K562 (cell line): Measurements from ENCODE around the gene NAA10. TPM values are rescaled to one million over a fixed set of nuclear protein-coding genes. Genes with fewer than 3 reads are reported as not detected.

Experiments
- C11orf30 ChIP-seq: fragments of 450-650 bp; IDR thresholded peaks from 2 replicates; pipeline ENCODE4 v1.6.1; 2016; ENCODE audit warnings: low read depth, mild to moderate bottlenecking
- CCNT2 ChIP-seq: IDR thresholded peaks from 2 replicates; pipeline ENCODE4 v1.6.1; 2011; ENCODE audit warnings: borderline replicate concordance, low read depth, mild to moderate bottlenecking, moderate library complexity, mixed read lengths, low read length; ENCODE audit not compliant: insufficient read length; ENCODE audit errors: extremely low read depth
- FOXA3 ChIP-seq, 2 experiments: fragments of 450-650 bp in 1 of 2; sonication (generic) in 1 of 2; formaldehyde crosslinking; IDR thresholded peaks in 1 of 2; conservative IDR thresholded peaks in 1 of 2; 2 replicates each; pipeline versions ENCODE4 v1.4.0 to v1.8.0; 2020 to 2022; ENCODE audit warnings: mild to moderate bottlenecking in 2 of 2, missing genetic modification reagents in 1 of 2
- KAT8 ChIP-seq: fragments of 450-650 bp; IDR thresholded peaks from 2 replicates; pipeline ENCODE4 v1.6.1; 2016; ENCODE audit warnings: low read depth, mild to moderate bottlenecking
- NFIX ChIP-seq: fragments of 250-450 bp; sonication (Bioruptor Pico); IDR thresholded peaks from 2 replicates; pipeline ENCODE4 v1.4.0; 2020; ENCODE audit warnings: low read depth, mild to moderate bottlenecking, moderate library complexity
- SP2 ChIP-seq: IDR thresholded peaks from 2 replicates; pipeline ENCODE4 v1.6.1; 2011; ENCODE audit warnings: mild to moderate bottlenecking, low read depth, low read length, moderate library complexity; ENCODE audit not compliant: poor library complexity, severe bottlenecking; ENCODE audit errors: extremely low read depth
- TBL1XR1 ChIP-seq, 2 experiments: IDR thresholded peaks; 2 replicates each; pipeline ENCODE4 v1.6.1; 2012; ENCODE audit warnings: improper control_type of control experiment in 2 of 2, low read length in 2 of 2, mild to moderate bottlenecking in 1 of 2
- ZFP30 ChIP-seq: fragments of 250-450 bp; sonication (Bioruptor Pico); IDR thresholded peaks from 2 replicates; pipeline ENCODE4 v1.8.0; 2022; ENCODE audit warnings: moderate library complexity, mild to moderate bottlenecking, inconsistent platforms, borderline replicate concordance
- ZNF717 ChIP-seq: fragments of 250-450 bp; sonication (Bioruptor Pico); IDR thresholded peaks from 2 replicates; pipeline ENCODE4 v1.5.0; 2021
- polyA plus RNA-seq, 8 experiments: library from polyadenylated mRNA; depleted of rRNA in 4 of 8; stranded (reverse) in 5 of 8; unstranded in 3 of 8; fragments of >200 nt; fragmentation: Nextera tagmentation in 2 of 8; fragmentation: Illumina TruSeq in 1 of 8; extraction: Ambion mirVana in 2 of 8; extraction: Trizol in 1 of 8; gene quantifications; 2 replicates each; pipeline versions ENCODE4 v1.2.1 to v1.2.3, GENCODE V29; 2011 to 2014; ENCODE audit warnings: inconsistent platforms in 1 of 8, missing spikeins in 1 of 8
- total RNA-seq, 7 experiments: library from RNA; depleted of rRNA in 6 of 7; stranded (reverse); fragments of >200 nt in 6 of 7; fragmentation: Illumina TruSeq in 2 of 7; extraction: Trizol in 2 of 7; gene quantifications; 2 replicates each; pipeline versions ENCODE4 v1.2.1 to v1.2.3, GENCODE V29; 2011 to 2021; ENCODE audit warnings: low replicate concordance in 1 of 7
- TF ChIP-seq, protein P1 (sequence below): sonication (generic); formaldehyde crosslinking; IDR thresholded peaks from 2 replicates; pipeline ENCODE4 v1.8.0; 2022; ENCODE audit warnings: missing genetic modification reagents, mild to moderate bottlenecking, borderline replicate concordance
- TF ChIP-seq, protein P2 (sequence below), 2 experiments: IDR thresholded peaks; 2 replicates each; pipeline ENCODE4 v1.6.1; 2011; ENCODE audit warnings: borderline replicate concordance in 1 of 2, control low read depth in 1 of 2, low read depth in 1 of 2, low read length in 1 of 2, mild to moderate bottlenecking in 1 of 2, mixed read lengths in 1 of 2, moderate library complexity in 1 of 2; ENCODE audit not compliant: insufficient read depth in 1 of 2, insufficient read length in 1 of 2, poor library complexity in 1 of 2, severe bottlenecking in 1 of 2; ENCODE audit errors: extremely low read depth in 1 of 2
- TF ChIP-seq, protein P3 (sequence below), 3 experiments: fragments of 200-800 bp in 1 of 3; fragments of 250-450 bp in 1 of 3; fragments of 450-650 bp in 1 of 3; sonication (Bioruptor Pico) in 1 of 3; sonication (Bioruptor generic) in 1 of 3; formaldehyde crosslinking in 1 of 3; IDR thresholded peaks; 2 replicates each; pipeline versions ENCODE4 v1.6.1 to v1.8.0; 2016 to 2022; ENCODE audit warnings: mild to moderate bottlenecking in 2 of 3, missing genetic modification characterization in 2 of 3, missing compliant biosample characterization in 1 of 3, moderate library complexity in 1 of 3
- TF ChIP-seq, protein P4 (sequence below): fragments of 150-350 bp; IDR thresholded peaks from 2 replicates; pipeline ENCODE4 v1.6.1; 2014; ENCODE audit warnings: low read depth, mild to moderate bottlenecking, low read length, borderline replicate concordance

Gene NAA10
- total and polyA plus RNA-seq, 9 of the 15 experiments (the other 6 are each of a cell fraction or from before 2014, with no cell fraction given): 11.1 to 250 (median 134) TPM

DNA sequence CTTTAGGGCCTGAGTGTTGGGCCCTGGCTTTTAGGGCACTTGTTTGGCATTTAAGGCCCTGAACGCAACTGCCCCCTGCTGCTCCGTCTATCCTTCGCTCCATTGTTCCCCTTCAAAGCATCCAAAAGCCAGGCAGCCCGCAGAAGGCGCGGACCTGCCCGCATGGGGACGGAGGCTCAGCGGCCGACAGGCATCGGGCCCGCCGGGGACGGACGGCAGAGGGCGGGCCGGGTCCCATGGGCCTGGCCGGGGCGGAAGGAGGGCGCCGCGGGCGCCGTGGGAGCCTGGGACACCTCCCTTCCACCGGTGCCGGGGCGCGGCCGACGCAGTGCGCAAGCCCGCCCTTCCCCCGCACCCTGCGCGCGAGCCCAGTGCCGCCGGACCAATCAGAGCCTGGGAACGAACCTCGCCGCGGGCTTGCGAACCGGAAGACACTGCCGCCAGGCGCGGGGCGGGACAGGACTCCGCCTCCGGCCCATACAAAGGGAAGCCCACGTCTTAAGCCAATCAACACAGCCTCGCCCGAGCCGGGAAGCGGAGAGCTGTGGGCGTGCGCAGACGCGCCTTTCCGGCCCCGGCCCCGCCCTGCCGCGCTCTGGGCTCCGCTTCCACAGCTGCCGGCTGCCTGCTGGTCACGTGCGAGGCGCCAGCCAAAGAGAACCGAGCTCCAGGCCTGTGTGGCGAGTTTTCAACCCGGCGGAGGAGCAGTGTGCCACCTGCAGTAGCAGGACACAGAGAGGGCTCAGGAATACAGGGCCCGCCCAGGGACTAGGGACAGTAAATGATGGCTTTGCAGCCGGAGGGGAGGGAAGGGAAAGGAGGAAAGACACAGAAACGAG, 6.7 kb downstream of the NAA10 start (continued):
- peak; percentile 36 for TF ChIP-seq SP2
- TF ChIP-seq, protein P1, sequence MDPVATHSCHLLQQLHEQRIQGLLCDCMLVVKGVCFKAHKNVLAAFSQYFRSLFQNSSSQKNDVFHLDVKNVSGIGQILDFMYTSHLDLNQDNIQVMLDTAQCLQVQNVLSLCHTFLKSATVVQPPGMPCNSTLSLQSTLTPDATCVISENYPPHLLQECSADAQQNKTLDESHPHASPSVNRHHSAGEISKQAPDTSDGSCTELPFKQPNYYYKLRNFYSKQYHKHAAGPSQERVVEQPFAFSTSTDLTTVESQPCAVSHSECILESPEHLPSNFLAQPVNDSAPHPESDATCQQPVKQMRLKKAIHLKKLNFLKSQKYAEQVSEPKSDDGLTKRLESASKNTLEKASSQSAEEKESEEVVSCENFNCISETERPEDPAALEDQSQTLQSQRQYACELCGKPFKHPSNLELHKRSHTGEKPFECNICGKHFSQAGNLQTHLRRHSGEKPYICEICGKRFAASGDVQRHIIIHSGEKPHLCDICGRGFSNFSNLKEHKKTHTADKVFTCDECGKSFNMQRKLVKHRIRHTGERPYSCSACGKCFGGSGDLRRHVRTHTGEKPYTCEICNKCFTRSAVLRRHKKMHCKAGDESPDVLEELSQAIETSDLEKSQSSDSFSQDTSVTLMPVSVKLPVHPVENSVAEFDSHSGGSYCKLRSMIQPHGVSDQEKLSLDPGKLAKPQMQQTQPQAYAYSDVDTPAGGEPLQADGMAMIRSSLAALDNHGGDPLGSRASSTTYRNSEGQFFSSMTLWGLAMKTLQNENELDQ (CRISPR knock-in tag): no peak
- TF ChIP-seq, protein P2, sequence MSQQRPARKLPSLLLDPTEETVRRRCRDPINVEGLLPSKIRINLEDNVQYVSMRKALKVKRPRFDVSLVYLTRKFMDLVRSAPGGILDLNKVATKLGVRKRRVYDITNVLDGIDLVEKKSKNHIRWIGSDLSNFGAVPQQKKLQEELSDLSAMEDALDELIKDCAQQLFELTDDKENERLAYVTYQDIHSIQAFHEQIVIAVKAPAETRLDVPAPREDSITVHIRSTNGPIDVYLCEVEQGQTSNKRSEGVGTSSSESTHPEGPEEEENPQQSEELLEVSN (IDR thresholded peaks at IDR 0.05; ENCODE audit: borderline replicate concordance in 1 of 2, extremely low read depth in 1 of 2, insufficient read depth in 1 of 2, insufficient read length in 1 of 2, low read depth in 1 of 2, low read length in 1 of 2, poor library complexity in 1 of 2, severe bottlenecking in 1 of 2): peak in 1 of 2 experiments; percentile 69
- TF ChIP-seq NFIX: no peak
- TF ChIP-seq ZNF717 (CRISPR knock-in tag): no peak
- TF ChIP-seq TBL1XR1 (IDR thresholded peaks at IDR 0.05; ENCODE audit: low read length in 2 of 2): no peak
- no peak for TF ChIP-seq ZFP30
- no peak for TF ChIP-seq KAT8
- TF ChIP-seq FOXA3 (CRISPR knock-in tag; conservative IDR thresholded peaks at IDR 0.05 in 1 of 2, IDR thresholded peaks at IDR 0.05 in 1 of 2): no peak
- TF ChIP-seq CCNT2: peak; percentile 88
- TF ChIP-seq, protein P3, sequence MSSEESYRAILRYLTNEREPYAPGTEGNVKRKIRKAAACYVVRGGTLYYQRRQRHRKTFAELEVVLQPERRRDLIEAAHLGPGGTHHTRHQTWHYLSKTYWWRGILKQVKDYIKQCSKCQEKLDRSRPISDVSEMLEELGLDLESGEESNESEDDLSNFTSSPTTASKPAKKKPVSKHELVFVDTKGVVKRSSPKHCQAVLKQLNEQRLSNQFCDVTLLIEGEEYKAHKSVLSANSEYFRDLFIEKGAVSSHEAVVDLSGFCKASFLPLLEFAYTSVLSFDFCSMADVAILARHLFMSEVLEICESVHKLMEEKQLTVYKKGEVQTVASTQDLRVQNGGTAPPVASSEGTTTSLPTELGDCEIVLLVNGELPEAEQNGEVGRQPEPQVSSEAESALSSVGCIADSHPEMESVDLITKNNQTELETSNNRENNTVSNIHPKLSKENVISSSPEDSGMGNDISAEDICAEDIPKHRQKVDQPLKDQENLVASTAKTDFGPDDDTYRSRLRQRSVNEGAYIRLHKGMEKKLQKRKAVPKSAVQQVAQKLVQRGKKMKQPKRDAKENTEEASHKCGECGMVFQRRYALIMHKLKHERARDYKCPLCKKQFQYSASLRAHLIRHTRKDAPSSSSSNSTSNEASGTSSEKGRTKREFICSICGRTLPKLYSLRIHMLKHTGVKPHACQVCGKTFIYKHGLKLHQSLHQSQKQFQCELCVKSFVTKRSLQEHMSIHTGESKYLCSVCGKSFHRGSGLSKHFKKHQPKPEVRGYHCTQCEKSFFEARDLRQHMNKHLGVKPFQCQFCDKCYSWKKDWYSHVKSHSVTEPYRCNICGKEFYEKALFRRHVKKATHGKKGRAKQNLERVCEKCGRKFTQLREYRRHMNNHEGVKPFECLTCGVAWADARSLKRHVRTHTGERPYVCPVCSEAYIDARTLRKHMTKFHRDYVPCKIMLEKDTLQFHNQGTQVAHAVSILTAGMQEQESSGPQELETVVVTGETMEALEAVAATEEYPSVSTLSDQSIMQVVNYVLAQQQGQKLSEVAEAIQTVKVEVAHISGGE (CRISPR knock-in tag; IDR thresholded peaks at IDR 0.05): peak in 1 of 3 experiments; percentile 73; a peak in 1 of 6 replicates
- TF ChIP-seq, protein P4, sequence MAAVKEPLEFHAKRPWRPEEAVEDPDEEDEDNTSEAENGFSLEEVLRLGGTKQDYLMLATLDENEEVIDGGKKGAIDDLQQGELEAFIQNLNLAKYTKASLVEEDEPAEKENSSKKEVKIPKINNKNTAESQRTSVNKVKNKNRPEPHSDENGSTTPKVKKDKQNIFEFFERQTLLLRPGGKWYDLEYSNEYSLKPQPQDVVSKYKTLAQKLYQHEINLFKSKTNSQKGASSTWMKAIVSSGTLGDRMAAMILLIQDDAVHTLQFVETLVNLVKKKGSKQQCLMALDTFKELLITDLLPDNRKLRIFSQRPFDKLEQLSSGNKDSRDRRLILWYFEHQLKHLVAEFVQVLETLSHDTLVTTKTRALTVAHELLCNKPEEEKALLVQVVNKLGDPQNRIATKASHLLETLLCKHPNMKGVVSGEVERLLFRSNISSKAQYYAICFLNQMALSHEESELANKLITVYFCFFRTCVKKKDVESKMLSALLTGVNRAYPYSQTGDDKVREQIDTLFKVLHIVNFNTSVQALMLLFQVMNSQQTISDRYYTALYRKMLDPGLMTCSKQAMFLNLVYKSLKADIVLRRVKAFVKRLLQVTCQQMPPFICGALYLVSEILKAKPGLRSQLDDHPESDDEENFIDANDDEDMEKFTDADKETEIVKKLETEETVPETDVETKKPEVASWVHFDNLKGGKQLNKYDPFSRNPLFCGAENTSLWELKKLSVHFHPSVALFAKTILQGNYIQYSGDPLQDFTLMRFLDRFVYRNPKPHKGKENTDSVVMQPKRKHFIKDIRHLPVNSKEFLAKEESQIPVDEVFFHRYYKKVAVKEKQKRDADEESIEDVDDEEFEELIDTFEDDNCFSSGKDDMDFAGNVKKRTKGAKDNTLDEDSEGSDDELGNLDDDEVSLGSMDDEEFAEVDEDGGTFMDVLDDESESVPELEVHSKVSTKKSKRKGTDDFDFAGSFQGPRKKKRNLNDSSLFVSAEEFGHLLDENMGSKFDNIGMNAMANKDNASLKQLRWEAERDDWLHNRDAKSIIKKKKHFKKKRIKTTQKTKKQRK: no peak
- no peak for TF ChIP-seq C11orf30
